Measurements from ENCODE around the gene DLG2.

Gene DLG2

DNA sequence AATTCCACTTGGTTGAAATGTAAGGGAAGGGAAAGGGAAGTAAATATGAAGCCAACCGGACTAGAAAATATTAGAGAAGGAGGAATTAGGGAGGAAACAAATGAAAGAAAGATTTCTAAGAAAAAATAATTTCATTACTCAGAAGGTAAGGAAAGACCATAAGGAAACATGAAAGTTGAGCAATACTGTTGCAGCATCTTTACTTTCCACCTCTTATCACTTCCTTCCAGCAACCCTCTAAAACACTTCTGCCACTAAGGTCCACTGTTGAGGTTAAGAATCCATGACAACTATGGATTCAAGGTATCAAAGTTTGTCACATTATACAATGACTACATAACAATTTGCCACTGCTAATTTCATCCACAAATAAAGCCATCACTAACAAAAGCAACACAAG lies 308.6 kb downstream of the DLG2 start:
- Histone ChIP-seq H3K9ac (ENCODE audit: low read length) (no peak overlapping the region), H3K9me3 (ENCODE audit: control insufficient read depth, insufficient read depth, low read depth, low read length) (no peaks in the 10 kb centered on the region), H3K27me3 (ENCODE audit: control insufficient read depth, insufficient read depth, low read length) (no peaks in the 10 kb centered on the region), H3K4me1 (ENCODE audit: control insufficient read depth, insufficient read depth, low read length) (peaks cover 4% of the 10 kb centered on the region; the same call in 1 of the 2 replicates), H3K27ac (ENCODE audit: low read depth, low read length) (no peak overlapping the region), H3K36me3 (ENCODE audit: control insufficient read depth, insufficient read depth, low read length) (no peaks in the 10 kb centered on the region), H3K4me3 (ENCODE audit: low read depth, low read length) (no peak overlapping the region)

DNA sequence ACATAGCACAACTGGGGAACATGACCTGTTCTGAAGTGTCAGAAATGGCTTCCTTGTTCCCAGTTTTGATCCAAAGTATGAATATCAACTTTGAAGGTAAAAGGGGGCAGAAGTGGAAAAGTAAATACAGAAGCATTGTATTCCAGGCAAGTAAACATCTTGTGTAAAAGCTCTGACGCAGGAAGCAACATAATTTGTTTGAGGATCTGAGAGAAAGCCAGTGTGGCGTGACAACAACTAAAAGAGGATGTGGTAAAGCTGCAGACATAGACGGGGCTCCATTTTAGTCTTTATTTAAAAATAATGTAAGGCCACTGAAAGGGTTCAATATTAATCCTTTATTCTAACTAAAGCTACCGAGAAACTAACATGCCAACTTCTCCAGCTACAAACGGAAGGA lies 310.2 kb downstream of the DLG2 start:
- Histone ChIP-seq H3K9ac (ENCODE audit: low read length) (no peak overlapping the region), H3K27ac (ENCODE audit: low read depth, low read length) (no peak overlapping the region)

GRCh38 chr11:85313741-85314140 lies 313.4 kb downstream of the DLG2 start:
- Histone ChIP-seq H3K36me3 (ENCODE audit: control insufficient read depth, insufficient read depth, low read length) (no peaks in the 10 kb centered on the region), H3K4me1 (ENCODE audit: control insufficient read depth, insufficient read depth, low read length) (peaks cover 2% of the 10 kb centered on the region; the same call in 1 of the 2 replicates), H3K27me3 (ENCODE audit: control insufficient read depth, insufficient read depth, low read length) (no peaks in the 10 kb centered on the region), H3K9me3 (ENCODE audit: control insufficient read depth, insufficient read depth, low read depth, low read length) (no peaks in the 10 kb centered on the region), H3K4me3 (ENCODE audit: low read depth, low read length) (no peak overlapping the region), H3K27ac (ENCODE audit: low read depth, low read length) (no peak overlapping the region), H3K9ac (ENCODE audit: low read length) (no peak overlapping the region)

More for the DNA sequence above, 310.2 kb downstream of the DLG2 start:
- peaks cover 4% of the 10 kb centered on the region; the same call in 1 of the 2 replicates for H3K4me1 ChIP-seq (ENCODE audit: control insufficient read depth, insufficient read depth, low read length)
- H3K36me3 ChIP-seq (ENCODE audit: control insufficient read depth, insufficient read depth, low read length), result no peaks in the 10 kb centered on the region
- no peak overlapping the region for H3K4me3 ChIP-seq (ENCODE audit: low read depth, low read length)
- no peaks in the 10 kb centered on the region for H3K9me3 ChIP-seq (ENCODE audit: control insufficient read depth, insufficient read depth, low read depth, low read length)
- no peaks in the 10 kb centered on the region for H3K27me3 ChIP-seq (ENCODE audit: control insufficient read depth, insufficient read depth, low read length)

DNA sequence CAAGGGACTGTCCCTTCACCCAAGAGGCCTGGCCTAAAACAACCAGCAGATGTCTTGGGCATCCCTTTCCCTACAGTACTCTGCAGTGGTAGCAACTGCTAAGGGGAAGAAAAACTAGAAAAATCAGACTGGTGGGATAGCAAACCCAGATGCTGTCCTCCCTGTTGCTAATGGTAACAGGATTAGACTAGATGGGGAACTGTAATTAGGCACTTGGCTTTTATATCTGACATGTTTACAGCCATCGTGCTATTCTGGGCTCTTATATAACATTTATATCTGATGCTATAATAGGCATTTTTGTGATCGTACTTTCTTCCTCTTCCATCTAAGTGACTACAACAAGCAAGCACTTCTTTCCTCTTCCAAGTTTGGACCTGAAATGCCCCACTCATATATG lies 316.7 kb downstream of the DLG2 start:
- Histone ChIP-seq H3K36me3 (ENCODE audit: control insufficient read depth, insufficient read depth, low read length) (no peaks in the 10 kb centered on the region), H3K27me3 (ENCODE audit: control insufficient read depth, insufficient read depth, low read length) (no peaks in the 10 kb centered on the region), H3K9me3 (ENCODE audit: control insufficient read depth, insufficient read depth, low read depth, low read length) (no peaks in the 10 kb centered on the region), H3K9ac (ENCODE audit: low read length) (no peak overlapping the region), H3K4me3 (ENCODE audit: low read depth, low read length) (no peak overlapping the region), H3K4me1 (ENCODE audit: control insufficient read depth, insufficient read depth, low read length) (no peaks in the 10 kb centered on the region), H3K27ac (ENCODE audit: low read depth, low read length) (no peak overlapping the region)

- Histone ChIP-seq H3K9ac (ENCODE audit: low read length) (no peak overlapping the region), H3K27ac (ENCODE audit: low read depth, low read length) (no peak overlapping the region), H3K9me3 (ENCODE audit: control insufficient read depth, insufficient read depth, low read depth, low read length) (no peaks in the 10 kb centered on the region), H3K4me3 (ENCODE audit: low read depth, low read length) (no peak overlapping the region), H3K4me1 (ENCODE audit: control insufficient read depth, insufficient read depth, low read length) (no peaks in the 10 kb centered on the region), H3K36me3 (ENCODE audit: control insufficient read depth, insufficient read depth, low read length) (no peaks in the 10 kb centered on the region), H3K27me3 (ENCODE audit: control insufficient read depth, insufficient read depth, low read length) (no peaks in the 10 kb centered on the region)
These were observed 319.8 kb downstream of the DLG2 start for GRCh38 chr11:85307366-85307765.

DNA sequence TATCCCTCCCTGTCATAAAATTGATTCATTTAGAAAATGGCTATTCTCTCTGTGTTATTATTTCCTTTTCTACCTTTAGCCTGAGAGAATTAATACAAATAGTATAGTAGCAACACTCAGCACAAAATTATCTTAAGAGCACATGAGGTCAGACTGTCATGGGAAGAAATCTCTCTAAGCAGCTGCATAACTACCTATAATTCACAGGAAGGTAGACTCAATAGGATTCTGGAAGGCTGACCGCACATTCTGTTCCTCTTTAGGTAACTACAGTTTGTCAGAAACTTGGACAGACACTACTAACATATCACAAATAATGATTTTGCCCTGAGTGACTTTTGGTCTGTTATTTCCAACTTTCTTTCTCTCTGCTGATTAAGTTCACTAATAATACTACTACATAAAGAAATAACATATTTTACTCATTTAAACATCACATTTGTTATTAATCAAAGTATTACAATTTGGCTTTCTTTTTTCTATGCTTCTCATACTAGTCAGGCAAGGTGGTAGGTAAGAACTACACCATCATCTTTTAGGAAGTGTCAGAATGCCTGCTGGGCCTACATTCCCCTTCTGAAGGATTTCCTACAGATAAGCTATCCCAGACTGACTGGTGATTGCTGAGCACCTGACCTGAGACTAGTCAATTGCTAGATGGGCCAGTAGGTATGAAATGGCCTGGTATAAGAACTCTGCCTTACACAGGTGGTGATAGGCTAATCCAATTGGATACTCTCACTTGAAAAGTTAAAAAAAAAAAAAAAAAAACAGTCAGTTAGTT lies 325.1 kb downstream of the DLG2 start:
- no peak overlapping the region for H3K9ac ChIP-seq (ENCODE audit: low read length)
- no peaks in the 10 kb centered on the region for H3K9me3 ChIP-seq (ENCODE audit: control insufficient read depth, insufficient read depth, low read depth, low read length)
- H3K4me3 ChIP-seq (ENCODE audit: low read depth, low read length), result no peak overlapping the region
- H3K36me3 ChIP-seq (ENCODE audit: control insufficient read depth, insufficient read depth, low read length), result no peaks in the 10 kb centered on the region
- no peak overlapping the region for H3K27ac ChIP-seq (ENCODE audit: low read depth, low read length)
- no peaks in the 10 kb centered on the region for H3K4me1 ChIP-seq (ENCODE audit: control insufficient read depth, insufficient read depth, low read length)
- H3K27me3 ChIP-seq (ENCODE audit: control insufficient read depth, insufficient read depth, low read length), result no peaks in the 10 kb centered on the region

DNA sequence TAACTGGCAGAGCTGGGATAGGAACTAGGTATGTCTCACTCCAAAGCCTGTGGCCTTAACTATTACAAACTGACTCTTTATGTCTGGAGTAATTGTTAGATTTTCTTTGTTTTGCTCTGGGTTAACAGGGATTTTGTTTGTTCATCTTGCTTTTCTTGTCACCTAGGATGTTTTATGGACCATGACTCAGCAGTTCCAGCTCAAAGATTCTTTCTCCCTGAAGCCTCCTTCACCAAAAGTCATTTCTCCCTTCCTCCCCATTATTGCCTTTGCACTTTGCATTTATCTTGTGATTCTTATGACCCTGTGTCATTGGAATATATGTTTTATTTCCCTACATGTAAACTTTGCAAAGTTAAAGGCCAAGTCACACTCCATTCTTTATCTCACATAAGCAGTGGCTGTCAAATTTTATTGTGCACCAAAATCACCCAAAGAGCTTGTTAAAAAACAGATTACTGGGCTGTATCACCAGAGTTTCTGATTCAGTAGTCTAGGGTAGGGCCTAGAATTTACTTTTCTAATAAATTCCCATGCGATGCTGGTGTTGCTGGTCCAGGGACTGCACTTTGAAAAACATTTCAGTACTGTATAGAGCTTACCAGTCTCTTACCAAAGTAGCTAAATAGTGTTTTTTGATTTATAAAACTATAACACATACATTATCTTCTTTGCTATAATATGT lies 327.7 kb downstream of the DLG2 start:
- H3K4me3 ChIP-seq (ENCODE audit: low read depth, low read length), result no peak overlapping the region

GRCh38 chr11:85295694-85296271 lies 331.4 kb downstream of the DLG2 start:
- Histone ChIP-seq H3K27me3 (ENCODE audit: control insufficient read depth, insufficient read depth, low read length) (no peaks in the 10 kb centered on the region), H3K36me3 (ENCODE audit: control insufficient read depth, insufficient read depth, low read length) (no peaks in the 10 kb centered on the region), H3K4me3 (ENCODE audit: low read depth, low read length) (no peak overlapping the region), H3K9ac (ENCODE audit: low read length) (no peak overlapping the region), H3K27ac (ENCODE audit: low read depth, low read length) (no peak overlapping the region), H3K4me1 (ENCODE audit: control insufficient read depth, insufficient read depth, low read length) (no peaks in the 10 kb centered on the region), H3K9me3 (ENCODE audit: control insufficient read depth, insufficient read depth, low read depth, low read length) (no peaks in the 10 kb centered on the region)

More for the DNA sequence above, 327.7 kb downstream of the DLG2 start:
- Histone ChIP-seq H3K9me3 (ENCODE audit: control insufficient read depth, insufficient read depth, low read depth, low read length) (no peaks in the 10 kb centered on the region), H3K27ac (ENCODE audit: low read depth, low read length) (no peak overlapping the region), H3K9ac (ENCODE audit: low read length) (no peak overlapping the region), H3K36me3 (ENCODE audit: control insufficient read depth, insufficient read depth, low read length) (no peaks in the 10 kb centered on the region), H3K27me3 (ENCODE audit: control insufficient read depth, insufficient read depth, low read length) (no peaks in the 10 kb centered on the region), H3K4me1 (ENCODE audit: control insufficient read depth, insufficient read depth, low read length) (no peaks in the 10 kb centered on the region)

DNA sequence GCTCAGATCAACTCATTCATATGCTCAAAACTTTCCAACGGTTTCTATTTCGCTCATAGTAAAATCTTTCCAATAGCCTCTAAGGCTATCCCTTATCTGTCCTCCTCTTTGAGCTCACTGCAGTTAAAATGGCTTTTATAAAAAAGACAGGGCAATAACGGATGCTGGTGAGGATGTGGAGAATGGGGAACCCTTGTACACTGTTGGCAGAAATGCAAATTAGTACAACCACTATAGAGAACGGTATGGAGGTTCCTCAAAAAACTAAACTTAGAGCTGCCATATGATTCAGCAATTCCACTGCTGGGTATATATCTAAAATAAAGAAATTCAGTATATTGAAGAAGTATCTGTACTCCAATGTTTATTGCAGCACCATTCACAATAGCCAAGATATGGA lies 345.6 kb downstream of the DLG2 start:
- H3K4me3 ChIP-seq (ENCODE audit: low read depth, low read length), result no peak overlapping the region
- no peaks in the 10 kb centered on the region for H3K27me3 ChIP-seq (ENCODE audit: control insufficient read depth, insufficient read depth, low read length)
- H3K9ac ChIP-seq (ENCODE audit: low read length), result no peak overlapping the region
- H3K27ac ChIP-seq (ENCODE audit: low read depth, low read length), result no peak overlapping the region
- no peaks in the 10 kb centered on the region; the same call in 1 of the 2 replicates for H3K9me3 ChIP-seq (ENCODE audit: control insufficient read depth, insufficient read depth, low read depth, low read length)
- H3K4me1 ChIP-seq (ENCODE audit: control insufficient read depth, insufficient read depth, low read length), result 0 out of 2 replicates have a peak, but pooled peaks cover 2% of the 10 kb centered on the region
- H3K36me3 ChIP-seq (ENCODE audit: control insufficient read depth, insufficient read depth, low read length), result no peaks in the 10 kb centered on the region

DNA sequence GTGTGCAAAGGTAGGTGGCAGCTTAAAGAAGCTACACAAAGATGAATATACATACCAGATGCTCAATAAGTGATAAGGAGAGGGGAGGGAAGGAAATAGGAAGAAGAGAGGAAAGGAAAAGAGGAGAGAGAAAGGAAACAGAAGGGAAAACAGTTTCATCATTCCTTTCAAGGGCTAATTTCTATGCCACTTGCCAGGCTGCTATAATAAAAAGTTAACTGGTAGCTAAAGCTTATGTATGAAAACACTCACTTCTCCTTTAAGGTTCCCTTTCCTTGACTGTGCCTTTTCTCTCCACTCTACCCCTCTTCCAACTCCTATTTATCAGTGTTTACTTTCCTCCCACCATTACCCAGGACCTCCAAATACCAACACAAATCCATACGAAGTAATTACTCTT lies 347.9 kb downstream of the DLG2 start:
- no peaks in the 10 kb centered on the region for H3K27me3 ChIP-seq (ENCODE audit: control insufficient read depth, insufficient read depth, low read length)
- H3K4me3 ChIP-seq (ENCODE audit: low read depth, low read length), result no peak overlapping the region
- H3K4me1 ChIP-seq (ENCODE audit: control insufficient read depth, insufficient read depth, low read length), result 0 out of 2 replicates have a peak, but pooled peaks cover 2% of the 10 kb centered on the region
- H3K9me3 ChIP-seq (ENCODE audit: control insufficient read depth, insufficient read depth, low read depth, low read length), result no peaks in the 10 kb centered on the region; the same call in 1 of the 2 replicates
- H3K27ac ChIP-seq (ENCODE audit: low read depth, low read length), result no peak overlapping the region
- no peak overlapping the region for H3K9ac ChIP-seq (ENCODE audit: low read length)
- H3K36me3 ChIP-seq (ENCODE audit: control insufficient read depth, insufficient read depth, low read length), result no peaks in the 10 kb centered on the region

DNA sequence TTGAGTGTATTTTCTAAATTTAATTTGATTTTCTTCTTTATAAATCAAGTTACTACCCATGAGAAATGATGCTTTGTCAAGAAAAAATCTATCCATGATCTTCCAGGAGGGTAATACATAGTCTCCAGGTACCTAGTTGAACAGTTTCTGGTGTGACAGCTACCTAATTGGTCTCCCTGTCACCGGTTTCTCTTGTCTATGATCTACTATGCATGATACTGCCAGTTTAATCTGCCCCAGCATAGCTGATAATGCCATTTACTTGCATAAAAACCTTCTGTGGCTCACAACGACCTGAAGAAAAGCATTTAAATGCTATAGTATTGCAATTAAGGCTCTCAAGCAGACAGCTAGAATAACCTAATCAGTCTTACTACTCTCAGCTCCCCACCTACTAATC lies 349.5 kb downstream of the DLG2 start:
- no peak overlapping the region for H3K9ac ChIP-seq (ENCODE audit: low read length)
- no peak overlapping the region for H3K27ac ChIP-seq (ENCODE audit: low read depth, low read length)
- no peaks in the 10 kb centered on the region for H3K27me3 ChIP-seq (ENCODE audit: control insufficient read depth, insufficient read depth, low read length)
- 0 out of 2 replicates have a peak, but pooled peaks cover 2% of the 10 kb centered on the region for H3K4me1 ChIP-seq (ENCODE audit: control insufficient read depth, insufficient read depth, low read length)
- H3K4me3 ChIP-seq (ENCODE audit: low read depth, low read length), result no peak overlapping the region
- no peaks in the 10 kb centered on the region for H3K9me3 ChIP-seq (ENCODE audit: control insufficient read depth, insufficient read depth, low read depth, low read length)
- no peaks in the 10 kb centered on the region for H3K36me3 ChIP-seq (ENCODE audit: control insufficient read depth, insufficient read depth, low read length)

All from HUES6 (cell line).